ENCODE results near the gene HTATIP2. TPM values are rescaled to one million over a fixed set of nuclear protein-coding genes. Genes with fewer than 3 reads are reported as not detected.

HTATIP2 gene
- total and polyA plus RNA-seq, 2 donors (not counting 3 experiments of a cell fraction or from before 2014, with no cell fraction given), result 37.2 to 57.6 TPM

- Histone ChIP-seq H3K4me1 (ENCODE audit: control insufficient read depth, extremely low read depth, insufficient read depth, low read length) (peaks cover 42% of the 10 kb centered on the region), H3K9ac (replicated peaks; ENCODE audit: extremely low read depth, insufficient read depth, low read length) (no peak overlapping the region), H3K79me2 (ENCODE audit: control insufficient read depth, insufficient read depth, low read length) (peaks cover 7% of the 10 kb centered on the region), H3K36me3 (ENCODE audit: control insufficient read depth in 2 of 2, extremely low read depth in 1 of 2, insufficient read depth in 2 of 2, low read length in 2 of 2) (no peaks in the 10 kb centered on the region), H3K9me3 (replicated peaks; ENCODE audit: control insufficient read depth, insufficient read depth, low read length) (no peaks in the 10 kb centered on the region), H4K20me1 (replicated peaks; ENCODE audit: control insufficient read depth, extremely low read depth, insufficient read depth, low read length) (no peaks in the 10 kb centered on the region), H3K9me1 (replicated peaks; ENCODE audit: control insufficient read depth, extremely low read depth, insufficient read depth, low read length) (no peaks in the 10 kb centered on the region), H3K27me3 (ENCODE audit: control insufficient read depth in 2 of 2, insufficient read depth in 2 of 2, low read length in 2 of 2) (no peaks in the 10 kb centered on the region), H3K27ac (ENCODE audit: insufficient read depth, low read depth, low read length) (peak overlapping the region; percentile 44), H3K4me2 (ENCODE audit: insufficient read depth, low read length) (peak overlapping the region; percentile 13), H3K4me3 (replicated peaks in 1 of 3; ENCODE audit: insufficient read depth in 1 of 3, low read depth in 1 of 3, low read length in 3 of 3) (peak overlapping the region in 2 of 3 experiments; percentile 12 to 66), H2AFZ (ENCODE audit: low read depth, low read length) (peak overlapping the region; percentile 10)
- TF ChIP-seq MAX (IDR thresholded peaks at IDR 0.05; ENCODE audit: insufficient read depth, insufficient read length) (no peak), EZH2 (IDR thresholded peaks at IDR 0.05; ENCODE audit: borderline replicate concordance, low read depth, low read length, severe bottlenecking) (no peak), POLR2A (IDR thresholded peaks at IDR 0.05; ENCODE audit: low read depth, low read length) (no peak), FOS (IDR thresholded peaks at IDR 0.05; ENCODE audit: borderline replicate concordance, insufficient read depth, low read length) (no peak), POLR2AphosphoS5 (IDR thresholded peaks at IDR 0.05; ENCODE audit: insufficient read depth, low read depth, low read length) (no peak)
- dilution Hi-C loops (cut with MboI; ENCODE audit: extremely low pct_ligation_motif_present, low sequenced_read_pairs) (no loop called here), intact Hi-C loops (cut with micrococcal nuclease) (no loop called here)
- BruUV-seq (replicated peaks), result TSS peak; percentile 42
- DNase-seq (ENCODE audit: low read depth, low spot score), result no peak
- ChIA-PET POLR2A (no interaction called here), CTCF (interaction anchor here (1.1 to 1.5 kb wide), 2 partner anchors 9 to 230 kb away, joined by 3 to 5 read pairs; no protein-coding TSS in a partner anchor)
- peak; percentile 28 for FAIRE-seq
Observed at GRCh38 chr11:20363149-20363499, 390 bp upstream of the HTATIP2 start.

GRCh38 chr11:20364341-20364792 is 853 bp downstream of the HTATIP2 start:
- FAIRE-seq (no peak), DNase-seq (ENCODE audit: low read depth, low spot score) (no peak)
- Histone ChIP-seq H3K9me1 (replicated peaks; ENCODE audit: control insufficient read depth, extremely low read depth, insufficient read depth, low read length) (no peaks in the 10 kb centered on the region), H3K4me3 (replicated peaks in 1 of 3; ENCODE audit: insufficient read depth in 1 of 3, low read depth in 1 of 3, low read length in 3 of 3) (peak overlapping the region in 2 of 3 experiments; percentile 12 to 66), H4K20me1 (replicated peaks; ENCODE audit: control insufficient read depth, extremely low read depth, insufficient read depth, low read length) (no peaks in the 10 kb centered on the region), H3K79me2 (ENCODE audit: control insufficient read depth, insufficient read depth, low read length) (peaks cover 11% of the 10 kb centered on the region), H3K9me3 (replicated peaks; ENCODE audit: control insufficient read depth, insufficient read depth, low read length) (no peaks in the 10 kb centered on the region), H3K27me3 (ENCODE audit: control insufficient read depth in 2 of 2, insufficient read depth in 2 of 2, low read length in 2 of 2) (no peaks in the 10 kb centered on the region), H3K9ac (replicated peaks; ENCODE audit: extremely low read depth, insufficient read depth, low read length) (peak overlapping the region; percentile 75), H3K27ac (ENCODE audit: insufficient read depth, low read depth, low read length) (peak overlapping the region; percentile 44), H3K36me3 (ENCODE audit: control insufficient read depth in 2 of 2, extremely low read depth in 1 of 2, insufficient read depth in 2 of 2, low read length in 2 of 2) (peaks cover 0 to 4% of the 10 kb centered on the region in 2 experiments), H3K4me1 (ENCODE audit: control insufficient read depth, extremely low read depth, insufficient read depth, low read length) (peaks cover 46% of the 10 kb centered on the region), H2AFZ (ENCODE audit: low read depth, low read length) (peak overlapping the region; percentile 10), H3K4me2 (ENCODE audit: insufficient read depth, low read length) (peak overlapping the region; percentile 6)
- POLR2A ChIA-PET, result no interaction called here
- no TSS peak for BruUV-seq (replicated peaks)
- TF ChIP-seq EZH2 (IDR thresholded peaks at IDR 0.05; ENCODE audit: borderline replicate concordance, low read depth, low read length, severe bottlenecking) (no peak), MAX (IDR thresholded peaks at IDR 0.05; ENCODE audit: insufficient read depth, insufficient read length) (no peak), FOS (IDR thresholded peaks at IDR 0.05; ENCODE audit: borderline replicate concordance, insufficient read depth, low read length) (no peak), POLR2AphosphoS5 (IDR thresholded peaks at IDR 0.05; ENCODE audit: insufficient read depth, low read depth, low read length) (no peak), MYC (IDR thresholded peaks at IDR 0.05; ENCODE audit: low read depth, low read length) (no peak), CTCF (IDR thresholded peaks at IDR 0.05; ENCODE audit: extremely low read depth in 1 of 2, insufficient read depth in 1 of 2, low read depth in 1 of 2, low read length in 2 of 2) (no peak), GATA2 (IDR thresholded peaks at IDR 0.05; ENCODE audit: insufficient read depth, insufficient read length, low read depth, low read length) (no peak)
- CTCF ChIA-PET, result interaction anchor here (1.0 to 4.8 kb wide), 2 partner anchors 10 to 32 kb away, joined by 3 to 50 read pairs; no protein-coding TSS in a partner anchor
- intact Hi-C loops (cut with micrococcal nuclease), result no loop called here
- dilution Hi-C loops (cut with MboI; ENCODE audit: extremely low pct_ligation_motif_present, low sequenced_read_pairs), result no loop called here

All from endothelial cell of umbilical vein (primary cell).